ENCODE measurements around the gene NPAS2.

NPAS2 gene

GRCh38 chr2:100997509-100998234 is 177.7 kb downstream of the NPAS2 start:
- DNase-seq: no peak

- DNase-seq: no peak
These were observed 178.3 kb downstream of the NPAS2 start for GRCh38 chr2:100998235-100998573.

GRCh38 chr2:100999995-101000394 is 180.1 kb downstream of the NPAS2 start:
- no peak for DNase-seq

GRCh38 chr2:101001691-101002561 is 182.0 kb downstream of the NPAS2 start, which contains the start of gene RPL31:
TSS of gene RPL31 (plus strand) at chr2:101002289. CDS start at chr2:101002702, 413 bp downstream.
- peak; percentile 96 for DNase-seq

GRCh38 chr2:101002562-101003277 is 182.8 kb downstream of the NPAS2 start:
- no peak for DNase-seq

GRCh38 chr2:101003278-101003775 is 183.4 kb downstream of the NPAS2 start:
- no peak for DNase-seq

GRCh38 chr2:101004620-101005325 is 184.8 kb downstream of the NPAS2 start:
- DNase-seq: no peak

- no peak for DNase-seq
These were observed 186.3 kb downstream of the NPAS2 start for GRCh38 chr2:101006065-101006715.

- no peak for DNase-seq
These were observed 187.7 kb downstream of the NPAS2 start for GRCh38 chr2:101007415-101008345.

GRCh38 chr2:101011152-101011551 is 191.2 kb downstream of the NPAS2 start:
- no peak for DNase-seq

GRCh38 chr2:101012054-101012705 is 192.2 kb downstream of the NPAS2 start:
- DNase-seq: no peak

GRCh38 chr2:101012706-101013181 is 192.8 kb downstream of the NPAS2 start:
- no peak for DNase-seq

- DNase-seq: no peak
These were observed 194.4 kb downstream of the NPAS2 start for GRCh38 chr2:101014264-101014857.

GRCh38 chr2:101017371-101017770 is 197.4 kb downstream of the NPAS2 start:
- DNase-seq: no peak

- no peak for DNase-seq
These were observed 199.0 kb downstream of the NPAS2 start for GRCh38 chr2:101018934-101019333.

GRCh38 chr2:101022221-101022620 is 202.3 kb downstream of the NPAS2 start:
- DNase-seq: no peak

GRCh38 chr2:101023327-101024107 is 203.6 kb downstream of the NPAS2 start:
- no peak for DNase-seq

GRCh38 chr2:101025561-101025960 is 205.6 kb downstream of the NPAS2 start:
- no peak for DNase-seq

GRCh38 chr2:101026253-101026701 is 206.3 kb downstream of the NPAS2 start:
- no peak for DNase-seq

All from activated CD8-positive, alpha-beta memory T cell treated with anti-CD3 and anti-CD28 coated beads, Interleukin-2, amount 50 U/mL, for 4 hours (primary cell).